A673 (cell line): ENCODE results near the gene GID4.

ENCODE experiments used
- EZH2 ChIP-seq: fragments of 200-600 bp; sonication (generic); IDR thresholded peaks from 2 replicates; pipeline ENCODE4 v1.6.1; 2017; ENCODE audit warnings: borderline replicate concordance, low read depth, mild to moderate bottlenecking, mixed read lengths, antibody characterized with exemption, low read length; ENCODE audit not compliant: poor library complexity, severe bottlenecking
- TF ChIP-seq, protein P1 (sequence below): fragments of 300-800, 200-600 bp; sonication (generic); conservative IDR thresholded peaks from 2 replicates; pipeline ENCODE4 v1.5.1; 2017; ENCODE audit warnings: low read depth, mild to moderate bottlenecking, antibody characterized with exemption, low read length, moderate library complexity, mixed read lengths

DNA sequence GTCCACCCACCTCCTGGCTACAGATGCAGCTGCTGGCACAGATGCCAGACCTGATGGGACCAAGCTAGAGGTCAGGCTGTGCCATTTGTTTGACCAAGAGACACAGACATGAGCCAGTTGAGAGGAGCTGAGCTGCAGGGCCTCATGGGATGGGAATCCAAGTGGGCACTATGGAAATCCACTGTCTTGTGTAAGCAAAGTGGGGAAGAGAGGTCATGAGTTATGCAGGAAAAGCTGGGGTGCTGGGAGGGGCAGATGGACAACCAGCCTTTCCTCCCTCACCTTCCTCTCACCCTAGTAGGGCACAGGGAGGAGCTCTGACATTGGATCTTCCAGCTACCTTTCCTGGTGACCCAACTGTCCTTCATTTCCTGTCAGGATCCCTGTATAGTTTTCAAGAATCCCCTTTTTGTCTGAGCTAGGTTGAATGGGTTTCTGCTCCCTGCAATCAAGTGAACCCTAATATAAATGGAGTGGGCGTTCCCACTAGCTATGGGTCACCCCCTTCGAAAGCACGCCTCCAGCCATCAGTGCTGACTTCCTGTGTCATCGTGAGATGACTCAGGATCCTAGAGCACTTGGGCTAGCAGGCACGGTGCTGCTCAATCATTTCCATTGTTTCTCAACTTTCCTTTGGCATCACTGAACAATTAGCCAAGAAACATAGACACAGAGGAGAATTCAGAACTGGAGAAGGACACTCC is 13.8 kb upstream of the GID4 start:
- TF ChIP-seq, protein P1, sequence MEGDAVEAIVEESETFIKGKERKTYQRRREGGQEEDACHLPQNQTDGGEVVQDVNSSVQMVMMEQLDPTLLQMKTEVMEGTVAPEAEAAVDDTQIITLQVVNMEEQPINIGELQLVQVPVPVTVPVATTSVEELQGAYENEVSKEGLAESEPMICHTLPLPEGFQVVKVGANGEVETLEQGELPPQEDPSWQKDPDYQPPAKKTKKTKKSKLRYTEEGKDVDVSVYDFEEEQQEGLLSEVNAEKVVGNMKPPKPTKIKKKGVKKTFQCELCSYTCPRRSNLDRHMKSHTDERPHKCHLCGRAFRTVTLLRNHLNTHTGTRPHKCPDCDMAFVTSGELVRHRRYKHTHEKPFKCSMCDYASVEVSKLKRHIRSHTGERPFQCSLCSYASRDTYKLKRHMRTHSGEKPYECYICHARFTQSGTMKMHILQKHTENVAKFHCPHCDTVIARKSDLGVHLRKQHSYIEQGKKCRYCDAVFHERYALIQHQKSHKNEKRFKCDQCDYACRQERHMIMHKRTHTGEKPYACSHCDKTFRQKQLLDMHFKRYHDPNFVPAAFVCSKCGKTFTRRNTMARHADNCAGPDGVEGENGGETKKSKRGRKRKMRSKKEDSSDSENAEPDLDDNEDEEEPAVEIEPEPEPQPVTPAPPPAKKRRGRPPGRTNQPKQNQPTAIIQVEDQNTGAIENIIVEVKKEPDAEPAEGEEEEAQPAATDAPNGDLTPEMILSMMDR = no peak
- TF ChIP-seq EZH2 = no peak
